ENCODE measurements around the gene FREM2. TPM values are rescaled to one million over a fixed set of nuclear protein-coding genes. Genes with fewer than 3 reads are reported as not detected.

FREM2 gene
- total RNA-seq, 1 donor from 2014 or later, result under 0.01 TPM

DNA sequence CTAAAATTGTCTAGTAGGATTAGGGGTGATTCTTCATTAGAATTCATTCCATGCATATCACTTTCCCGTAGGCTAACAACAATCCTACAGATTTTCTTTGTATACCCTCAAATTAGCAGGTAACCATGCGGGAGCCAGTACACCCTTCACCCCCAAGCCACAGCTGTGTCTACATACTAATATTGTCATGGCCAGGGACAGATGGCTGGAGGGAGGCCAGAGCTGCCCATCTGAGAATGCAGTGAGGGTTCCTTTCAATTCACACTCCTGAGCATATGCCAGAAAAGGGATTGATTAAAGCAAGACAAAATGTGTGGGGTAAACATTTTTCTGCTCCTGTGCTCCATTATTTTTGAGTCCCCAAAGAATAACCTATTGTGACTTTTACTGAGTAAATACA lies 68.9 kb downstream of the FREM2 start:
- no peak for DNase-seq (ENCODE audit: low read depth, low spot score)

GRCh38 chr13:38758277-38758676 lies 71.4 kb downstream of the FREM2 start:
- no peak for DNase-seq (ENCODE audit: low read depth, low spot score)

DNA sequence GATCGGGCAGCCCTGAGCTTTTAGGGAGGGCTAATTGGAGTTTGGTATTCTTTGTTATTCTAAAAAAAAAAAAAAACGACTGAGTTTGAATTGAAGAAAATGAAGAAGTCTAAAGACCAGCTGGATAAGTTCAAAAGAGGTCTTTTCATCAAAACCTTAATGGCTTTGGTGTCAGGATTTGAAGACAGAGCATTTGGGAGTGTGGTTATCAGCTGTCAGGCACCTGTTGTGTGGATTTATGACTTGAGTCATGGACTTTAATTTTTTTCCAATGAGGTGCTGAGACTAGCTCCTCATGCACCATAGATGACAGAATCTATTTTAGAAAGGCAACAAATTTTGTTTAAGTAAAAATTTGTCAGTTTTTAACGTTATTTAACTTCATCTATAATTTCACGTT lies 72.5 kb downstream of the FREM2 start:
- no peak for DNase-seq (ENCODE audit: low read depth, low spot score)

GRCh38 chr13:38763446-38764381 lies 76.8 kb downstream of the FREM2 start:
- DNase-seq (ENCODE audit: low read depth, low spot score), result no peak

- DNase-seq (ENCODE audit: low read depth, low spot score), result no peak
These were observed 79.9 kb downstream of the FREM2 start for GRCh38 chr13:38766799-38767198.

DNA sequence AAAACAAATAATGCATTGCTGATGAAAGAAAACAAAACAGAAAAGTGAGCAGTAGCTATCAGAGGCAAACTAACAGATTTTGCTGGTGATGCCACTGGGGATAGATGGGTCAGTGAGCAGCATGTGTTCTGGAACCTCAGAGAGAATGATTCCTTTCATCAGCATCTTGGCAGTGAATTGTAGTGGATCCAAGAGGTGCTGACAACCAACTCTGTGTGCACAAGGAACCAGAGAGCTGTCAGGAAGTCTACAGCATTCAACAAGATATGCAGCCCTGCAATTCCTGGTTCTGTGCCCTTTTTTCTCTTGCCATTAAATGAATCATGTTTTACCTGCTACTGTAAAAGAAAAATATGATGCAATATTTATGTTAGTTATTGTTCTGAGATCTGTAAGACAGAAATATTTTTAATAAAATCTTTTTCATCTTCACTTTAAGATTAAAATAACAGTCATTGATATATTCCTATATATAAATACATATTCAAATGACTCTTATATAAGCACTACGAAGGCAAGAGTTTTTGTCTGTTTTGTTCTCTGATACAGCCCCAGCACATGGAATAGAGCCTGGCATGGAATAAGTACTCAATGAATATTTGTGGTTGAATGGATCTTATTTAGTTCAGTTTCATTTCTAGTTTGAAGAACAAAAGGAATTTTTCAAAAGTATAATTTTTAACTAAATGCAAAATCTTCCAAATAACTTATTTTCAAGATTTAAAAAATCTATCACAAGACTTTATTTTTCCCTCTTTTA lies 80.8 kb downstream of the FREM2 start:
- no peak for DNase-seq (ENCODE audit: low read depth, low spot score)

DNA sequence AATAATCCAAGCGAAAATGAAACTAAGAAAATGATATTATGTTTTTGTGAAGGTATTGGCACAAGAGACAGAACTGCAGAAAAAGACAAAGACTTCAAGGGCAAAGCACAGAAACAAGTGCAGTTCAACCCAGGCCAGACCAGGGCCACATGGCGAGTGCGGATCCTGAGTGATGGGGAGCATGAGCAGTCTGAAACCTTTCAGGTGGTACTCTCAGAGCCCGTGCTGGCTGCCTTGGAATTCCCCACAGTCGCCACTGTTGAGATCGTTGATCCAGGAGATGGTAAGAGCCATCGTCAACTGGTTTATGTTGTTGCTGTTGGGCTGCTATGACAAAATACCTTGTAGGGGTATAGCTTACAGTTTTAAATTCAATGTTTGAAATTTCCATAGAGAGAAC lies 82.6 kb downstream of the FREM2 start:
- no peak for DNase-seq (ENCODE audit: low read depth, low spot score)

GRCh38 chr13:38775085-38775484 lies 88.2 kb downstream of the FREM2 start:
- no peak for DNase-seq (ENCODE audit: low read depth, low spot score)

DNA sequence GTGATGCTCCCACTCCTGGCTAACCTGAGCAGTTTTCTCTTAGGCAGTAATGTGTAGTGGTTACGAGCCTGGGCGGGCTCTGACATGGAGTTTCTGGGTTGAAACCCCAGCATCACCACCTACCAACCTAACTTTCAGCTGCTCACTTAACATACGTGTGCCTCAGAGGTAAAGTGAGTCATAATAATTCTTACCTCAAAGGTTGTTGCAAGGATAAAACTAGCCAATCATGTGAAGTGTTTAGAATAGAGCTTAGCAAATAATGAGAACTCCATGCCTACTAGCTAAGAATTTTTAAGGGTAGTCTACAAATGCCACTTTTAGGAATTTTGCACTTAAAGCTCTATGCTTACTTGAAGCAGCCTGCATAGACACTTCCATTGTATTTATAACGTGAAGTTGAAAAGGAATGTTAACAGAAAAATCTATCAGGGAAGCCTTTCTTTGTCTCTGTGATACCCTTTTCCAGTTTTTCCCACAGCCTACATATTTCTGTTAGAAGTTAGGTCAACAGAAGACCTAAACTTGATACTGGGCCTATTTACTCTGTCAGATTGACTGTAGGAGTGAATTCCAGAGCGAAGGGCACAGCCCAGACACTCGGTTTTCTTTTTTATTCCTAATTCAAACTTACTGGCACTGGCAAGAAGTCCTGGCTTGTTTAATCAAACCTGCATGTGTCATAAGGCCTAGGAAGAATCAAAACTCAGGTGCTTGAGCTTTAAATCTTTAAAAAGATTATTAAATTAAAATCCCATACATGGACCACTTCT lies 90.7 kb downstream of the FREM2 start:
- DNase-seq (ENCODE audit: low read depth, low spot score), result no peak

- DNase-seq (ENCODE audit: low read depth, low spot score), result no peak
These were observed 94.7 kb downstream of the FREM2 start for GRCh38 chr13:38781539-38781938.

DNA sequence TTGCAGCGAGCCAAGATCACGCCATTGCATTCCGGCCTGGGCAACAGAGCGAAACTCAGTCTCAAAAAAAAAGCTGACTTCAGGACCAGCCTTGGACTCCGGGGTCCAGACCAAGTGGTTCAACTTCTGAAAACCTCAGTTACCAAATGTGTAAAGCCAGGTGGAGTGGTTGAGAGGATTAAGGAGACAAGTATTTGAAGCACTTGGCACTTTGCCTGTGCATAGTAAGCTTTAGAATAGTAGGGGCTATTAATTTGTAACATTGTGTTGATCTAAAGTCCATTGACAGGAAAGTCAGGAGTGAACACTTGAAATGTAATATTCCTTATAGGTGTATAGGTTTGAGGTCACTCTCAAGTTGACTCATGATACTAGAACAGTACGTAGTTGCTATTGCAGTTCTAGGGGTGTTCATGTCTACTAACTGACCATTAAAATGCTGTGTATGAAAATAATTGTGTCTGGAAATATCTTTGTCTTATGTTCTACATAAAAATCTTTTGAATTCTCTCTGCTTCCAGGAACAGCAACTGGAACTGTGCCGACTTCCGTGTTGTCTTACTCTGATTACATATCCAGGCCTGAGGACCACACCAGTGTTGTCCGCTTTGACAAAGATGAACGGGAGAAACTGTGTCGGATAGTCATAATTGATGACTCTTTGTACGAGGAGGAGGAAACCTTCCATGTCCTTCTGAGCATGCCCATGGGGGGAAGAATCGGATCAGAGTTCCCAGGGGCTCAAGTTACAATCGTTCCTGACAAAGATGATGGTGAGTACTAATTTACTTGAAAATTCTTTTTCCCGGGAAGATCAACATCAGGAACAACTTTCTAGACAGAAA lies 97.4 kb downstream of the FREM2 start:
- no peak for DNase-seq (ENCODE audit: low read depth, low spot score)

- no peak for DNase-seq (ENCODE audit: low read depth, low spot score)
These were observed 98.2 kb downstream of the FREM2 start for GRCh38 chr13:38785042-38785441.

- no peak for DNase-seq (ENCODE audit: low read depth, low spot score)
These were observed 98.6 kb downstream of the FREM2 start for GRCh38 chr13:38785490-38785889.

GRCh38 chr13:38787550-38787949 lies 100.7 kb downstream of the FREM2 start:
- DNase-seq (ENCODE audit: low read depth, low spot score), result no peak

DNA sequence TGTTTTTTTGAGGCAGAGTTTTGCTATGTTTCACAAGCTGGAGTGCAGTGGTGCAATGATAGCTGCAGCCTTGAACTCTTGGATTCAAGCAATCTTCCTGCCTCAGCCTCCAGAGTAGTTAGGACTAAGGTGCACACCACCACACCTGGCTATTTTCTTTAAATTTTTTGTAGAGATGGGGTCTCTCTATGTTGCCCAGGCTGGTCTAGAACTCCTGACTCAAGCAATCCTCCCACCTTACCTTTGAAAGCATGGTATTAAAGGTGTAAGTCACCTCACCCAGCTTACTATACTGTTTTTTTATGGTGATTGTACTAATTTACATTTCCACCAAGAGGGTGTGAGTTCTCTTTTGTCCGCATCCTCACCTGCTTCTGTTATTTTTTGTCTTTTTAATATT lies 110.0 kb downstream of the FREM2 start:
- DNase-seq (ENCODE audit: low read depth, low spot score), result no peak

DNA sequence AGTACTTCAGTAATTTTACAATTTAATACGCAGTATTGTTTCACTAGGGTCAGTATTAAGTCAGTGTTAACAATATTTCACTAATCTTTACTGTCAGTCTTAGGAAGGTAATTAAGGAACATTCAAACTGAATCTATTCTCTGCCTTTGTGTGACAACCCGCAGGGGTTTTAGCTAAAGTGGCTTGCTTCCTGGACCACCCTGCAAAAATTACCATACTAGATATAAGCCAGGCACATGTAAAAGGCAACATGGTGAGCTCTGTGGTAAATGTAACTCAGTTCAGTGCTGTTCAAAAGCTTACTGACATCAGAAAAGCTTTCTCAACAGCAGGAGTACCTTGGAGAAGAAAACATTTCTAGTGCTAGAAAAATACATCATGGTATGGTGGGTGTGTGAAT lies 116.7 kb downstream of the FREM2 start:
- no peak for DNase-seq (ENCODE audit: low read depth, low spot score)

GRCh38 chr13:38804061-38804460 lies 117.2 kb downstream of the FREM2 start:
- DNase-seq (ENCODE audit: low read depth, low spot score), result no peak

DNA sequence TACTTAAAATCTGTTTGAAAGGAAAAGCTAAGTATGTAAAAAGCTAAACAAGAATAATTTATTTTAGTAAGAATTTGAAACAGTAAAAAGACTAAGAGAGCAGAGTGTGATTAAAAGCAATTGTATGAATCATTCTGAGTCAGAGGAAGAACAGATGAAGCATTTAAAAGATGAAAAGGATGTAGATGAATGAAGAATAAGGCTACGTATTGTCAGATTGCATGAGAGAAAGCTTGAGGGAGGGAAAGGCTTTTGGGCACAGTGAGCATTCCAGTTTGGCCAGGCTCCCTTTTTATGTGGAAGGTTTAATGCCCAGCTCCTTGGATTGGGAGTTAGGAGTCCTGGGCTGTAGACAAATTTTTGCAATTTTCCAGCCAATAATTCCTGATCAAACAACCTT lies 117.7 kb downstream of the FREM2 start:
- DNase-seq (ENCODE audit: low read depth, low spot score), result no peak

DNA sequence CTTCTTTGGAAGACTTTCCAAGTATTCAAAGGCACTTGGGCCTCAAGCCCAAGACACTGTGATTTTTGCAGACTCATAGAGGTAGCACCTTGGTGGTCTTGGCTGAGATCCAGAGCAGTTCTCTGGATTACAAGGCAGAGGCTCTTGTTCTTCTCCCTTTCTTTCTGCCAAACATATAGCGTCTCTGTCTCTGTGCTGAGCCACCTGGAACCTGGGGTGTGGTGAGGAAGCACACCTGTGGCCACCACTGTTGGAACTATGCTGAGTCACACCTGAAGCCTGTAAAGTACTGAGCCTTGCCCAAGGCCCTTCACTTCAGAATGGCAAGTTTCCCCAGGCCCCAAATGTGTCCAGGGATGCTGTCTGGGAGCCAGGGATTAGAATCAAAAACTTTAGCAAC lies 127.5 kb downstream of the FREM2 start:
- no peak for DNase-seq (ENCODE audit: low read depth, low spot score)

- DNase-seq (ENCODE audit: low read depth, low spot score), result no peak
These were observed 132.2 kb downstream of the FREM2 start for GRCh38 chr13:38819053-38819452.

- DNase-seq (ENCODE audit: low read depth, low spot score), result no peak
These were observed 132.7 kb downstream of the FREM2 start for GRCh38 chr13:38819596-38819995.
